MM.1S (cell line): Measurements from ENCODE around the gene ZNF592.

Experiments
- CTCF ChIP-seq: fragments of 300-600 bp; sonication (generic); IDR thresholded peaks from 2 replicates; pipeline ENCODE4 v1.5.1; 2016; ENCODE audit warnings: antibody characterized with exemption, low read length, mixed read lengths
- EZH2phosphoT487 ChIP-seq: fragments of 300-600 bp; sonication (generic); IDR thresholded peaks from 2 replicates; pipeline ENCODE4 v1.6.1; 2018; ENCODE audit warnings: antibody characterized with exemption, low read length

- TF ChIP-seq CTCF (no peak), EZH2phosphoT487 (no peak)
Observed at GRCh38 chr15:84750583-84751092, 2.2 kb downstream of the ZNF592 start.
